BJ (cell line): ENCODE results near the gene LIMS1. TPM values are rescaled to one million over a fixed set of nuclear protein-coding genes. Genes with fewer than 3 reads are reported as not detected.

Source experiments
- CTCF ChIA-PET: fragments of 350-600 bp; formaldehyde crosslinking; extraction: SDS; loops from one replicate; lab custom pipeline; 2021; ENCODE audit warnings: antibody characterized with exemption, inconsistent platforms; lab: Yijun Ruan, JAX
- POLR2A ChIA-PET: fragments of 300-600 bp; sonication (Branson Sonifier 250); formaldehyde crosslinking; extraction: SDS; loops from one replicate; lab custom pipeline; 2021; ENCODE audit warnings: antibody characterized with exemption; lab: Charles Lee
- DNase-seq: peaks from one replicate; pipeline ENCODE4 v3.0.0-alpha.2; 2011; ENCODE audit warnings: low read depth
- H3K27me3 ChIP-seq: 2 replicates; pipeline ENCODE4 v1.6.0; 2011; ENCODE audit warnings: low read length; ENCODE audit not compliant: control insufficient read depth, insufficient read depth
- H3K36me3 ChIP-seq: 2 replicates; pipeline ENCODE4 v1.5.1; 2011; ENCODE audit warnings: low read length; ENCODE audit not compliant: control insufficient read depth, insufficient read depth
- H3K4me3 ChIP-seq: 2 replicates; pipeline ENCODE4 v1.5.1; 2011; ENCODE audit warnings: low read depth, mild to moderate bottlenecking, control low read depth, low read length
- CTCF ChIP-seq: IDR thresholded peaks from 2 replicates; pipeline ENCODE4 v1.5.1; 2011; ENCODE audit warnings: low read depth, mild to moderate bottlenecking, control low read depth, inconsistent platforms, low read length, moderate library complexity; ENCODE audit not compliant: insufficient read depth
- polyA plus RNA-seq: library from polyadenylated mRNA; depleted of rRNA; stranded (reverse); fragments of >200 nt; gene quantifications from 2 replicates; pipeline ENCODE4 v1.2.3, GENCODE V29; 2011

The LIMS1 gene
- polyA plus RNA-seq, 1 experiment = 103 TPM

GRCh38 chr2:108583903-108584520 is 49.7 kb downstream of the LIMS1 start:
- Histone ChIP-seq H3K27me3 (no peaks in the 10 kb centered on the region), H3K4me3 (no peak overlapping the region), H3K36me3 (no peaks in the 10 kb centered on the region)
- ChIA-PET POLR2A (interaction anchor here (1.3 kb wide), 1 partner anchor 9 kb away, joined by 4 read pairs; no protein-coding TSS in a partner anchor), CTCF (interaction anchor here (0.7 to 1.8 kb wide), 29 partner anchors 8 to 368 kb away, joined by 3 to 17 read pairs (median 4); partner anchors contain the start of genes GCC2 and LIMS1)
- peak; percentile 81 for TF ChIP-seq CTCF
- no peak for DNase-seq

- no peak for TF ChIP-seq CTCF
- no peak for DNase-seq
Measured at GRCh38 chr2:108585436-108585835, 51.2 kb downstream of the LIMS1 start.

GRCh38 chr2:108586116-108586515 is 51.8 kb downstream of the LIMS1 start:
- Histone ChIP-seq H3K4me3 (no peak overlapping the region), H3K27me3 (no peaks in the 10 kb centered on the region), H3K36me3 (no peaks in the 10 kb centered on the region)
- TF ChIP-seq CTCF = no peak
- CTCF ChIA-PET = interaction anchor here (1.2 to 3.0 kb wide), 4 partner anchors 43 to 237 kb away, joined by 5 to 18 read pairs (median 6); no protein-coding TSS in a partner anchor
- POLR2A ChIA-PET = no interaction called here
- DNase-seq = no peak

More at GRCh38 chr2:108585436-108585835, 51.2 kb downstream of the LIMS1 start:
- POLR2A ChIA-PET = no interaction called here
- no peaks in the 10 kb centered on the region for H3K36me3 ChIP-seq
- CTCF ChIA-PET = interaction anchor here (1.6 kb wide), 1 partner anchor 189 kb away, joined by 5 read pairs; no protein-coding TSS in a partner anchor
- no peak overlapping the region for H3K4me3 ChIP-seq
- H3K27me3 ChIP-seq = no peaks in the 10 kb centered on the region

- H3K36me3 ChIP-seq = no peaks in the 10 kb centered on the region
- no peak for TF ChIP-seq CTCF
- no peaks in the 10 kb centered on the region for H3K27me3 ChIP-seq
- H3K4me3 ChIP-seq = no peak overlapping the region
- POLR2A ChIA-PET = no interaction called here
- CTCF ChIA-PET = interaction anchor here (1.2 to 3.0 kb wide), 4 partner anchors 44 to 238 kb away, joined by 5 to 18 read pairs (median 6); no protein-coding TSS in a partner anchor
- DNase-seq = no peak
Measured at GRCh38 chr2:108586631-108587030, 52.4 kb downstream of the LIMS1 start.

GRCh38 chr2:108587621-108588020 is 53.4 kb downstream of the LIMS1 start:
- H3K27me3 ChIP-seq = no peaks in the 10 kb centered on the region
- no peak for TF ChIP-seq CTCF
- no peaks in the 10 kb centered on the region for H3K36me3 ChIP-seq
- ChIA-PET POLR2A (no interaction called here), CTCF (interaction anchor here (0.5 to 3.0 kb wide), 7 partner anchors 13 to 751 kb away, joined by 3 to 18 read pairs (median 5); no protein-coding TSS in a partner anchor)
- no peak for DNase-seq
- no peak overlapping the region for H3K4me3 ChIP-seq
